NCI-H1105 (cell line): ENCODE measurements around the gene ALAS1.
A peak's percentile ranks its signal among the peaks of the same experiment; 100 is the strongest.

Source experiments
- DNase-seq: peaks from one replicate; lab custom pipeline; 2025; lab: John Stamatoyannopoulos, UW

Gene ALAS1

DNA sequence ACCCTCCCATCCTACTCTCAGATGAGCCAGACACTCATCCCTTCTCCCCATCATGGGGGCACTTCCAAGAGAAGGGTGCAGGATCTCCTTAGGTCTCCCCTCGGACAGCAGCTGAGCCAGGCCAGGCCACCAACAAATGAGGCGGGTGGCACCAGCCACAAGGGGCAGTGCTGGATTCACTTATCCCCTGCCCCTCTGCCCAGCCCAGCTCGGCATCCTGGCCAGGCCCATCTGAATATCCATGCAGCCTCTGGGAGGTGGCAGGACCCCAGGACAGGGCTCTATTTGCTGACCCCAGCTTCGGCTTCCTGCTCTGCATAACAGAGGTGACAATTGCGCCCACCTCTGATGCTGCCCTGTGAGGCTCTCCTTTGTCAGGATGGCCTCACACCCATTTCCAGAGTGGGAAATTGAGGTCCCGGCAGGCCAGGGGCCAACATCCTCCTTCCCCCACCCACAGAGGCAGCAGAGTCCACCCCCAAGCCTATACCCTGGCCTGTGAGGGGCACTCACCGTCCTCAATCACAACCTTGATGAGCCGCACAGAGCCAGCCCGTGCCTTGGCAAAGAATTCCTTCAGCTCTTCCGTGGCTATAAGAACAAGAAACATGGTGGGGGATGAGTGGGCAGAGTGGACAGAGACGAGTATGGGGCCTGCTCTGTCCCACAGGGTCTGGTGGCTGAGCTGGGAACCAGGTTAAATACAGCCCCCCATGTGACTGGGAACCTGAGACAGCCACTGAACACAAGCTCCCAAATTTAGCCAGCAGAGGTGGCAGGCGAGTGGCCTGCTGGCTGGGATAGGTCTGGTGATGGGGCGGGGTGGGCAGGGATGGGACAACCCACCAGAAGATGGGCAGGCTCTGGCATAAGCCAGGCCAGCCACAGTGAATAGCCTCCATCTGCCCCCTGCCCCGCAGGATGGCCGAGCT lies 36.8 kb downstream of the ALAS1 start:
- DNase-seq: no peak

GRCh38 chr3:52236424-52236886 lies 38.5 kb downstream of the ALAS1 start:
- no peak for DNase-seq

- no peak for DNase-seq
These were observed 39.2 kb downstream of the ALAS1 start for GRCh38 chr3:52237006-52237656.

- no peak for DNase-seq
These were observed 39.8 kb downstream of the ALAS1 start for GRCh38 chr3:52237657-52238172.

- no peak for DNase-seq
These were observed 40.3 kb downstream of the ALAS1 start for GRCh38 chr3:52238193-52238760.

DNA sequence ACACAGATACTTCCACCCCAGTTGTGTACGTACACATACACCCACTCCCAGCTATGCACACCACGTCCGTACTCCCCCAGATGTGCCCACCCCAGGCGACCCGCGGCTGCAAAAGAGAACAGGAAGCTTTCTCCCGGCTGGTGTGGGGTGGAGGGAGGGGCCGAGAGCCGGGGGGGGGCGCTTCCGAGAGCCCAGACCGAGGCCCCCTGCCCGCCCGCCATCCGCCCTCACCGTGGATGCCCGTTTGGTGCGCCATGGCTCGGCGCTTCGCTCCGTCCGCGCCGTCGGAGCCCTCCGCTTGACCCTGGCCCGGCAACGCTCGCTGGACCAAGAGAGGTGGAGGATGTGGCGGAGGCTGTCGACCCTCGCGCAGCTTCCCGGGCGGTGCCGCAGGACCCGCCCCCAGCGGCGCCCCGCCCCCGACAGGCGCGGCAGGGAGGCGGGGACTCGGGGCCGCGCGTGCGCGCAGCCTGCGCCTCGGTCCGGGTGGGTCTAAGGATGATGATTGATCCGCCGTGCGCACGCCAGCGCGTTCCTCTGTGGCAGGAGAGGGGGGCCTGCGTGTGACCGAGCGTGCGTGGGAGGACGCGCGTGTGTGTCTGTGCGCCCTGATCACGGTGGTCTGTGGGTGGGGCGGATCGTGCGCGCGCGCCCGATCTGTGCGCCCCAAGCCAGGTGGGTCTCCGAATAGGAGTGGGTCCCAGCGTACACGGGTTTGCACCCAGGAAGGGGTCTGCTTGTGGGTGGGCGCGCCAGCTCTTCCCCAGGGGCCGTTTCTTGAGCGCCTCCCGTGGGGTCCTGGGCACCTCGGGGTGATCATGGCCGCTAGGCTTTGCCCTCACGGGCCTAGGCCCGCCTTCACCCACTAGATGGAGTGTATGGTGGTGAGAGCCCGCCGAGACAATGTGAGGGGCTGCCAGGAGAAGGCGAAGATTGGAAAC lies 41.1 kb downstream of the ALAS1 start, which contains the start of gene TWF2:
Gene TWF2, minus strand, starts transcription at position 398 of the 941 bp plus-strand sequence. Its CDS starts 142 bp downstream, at position 256.
- peak; percentile 51 for DNase-seq

GRCh38 chr3:52240059-52240885 lies 42.3 kb downstream of the ALAS1 start:
- no peak for DNase-seq

- DNase-seq: no peak
These were observed 43.0 kb downstream of the ALAS1 start for GRCh38 chr3:52240886-52241370.

GRCh38 chr3:52242039-52242438 lies 44.1 kb downstream of the ALAS1 start:
- no peak for DNase-seq

DNA sequence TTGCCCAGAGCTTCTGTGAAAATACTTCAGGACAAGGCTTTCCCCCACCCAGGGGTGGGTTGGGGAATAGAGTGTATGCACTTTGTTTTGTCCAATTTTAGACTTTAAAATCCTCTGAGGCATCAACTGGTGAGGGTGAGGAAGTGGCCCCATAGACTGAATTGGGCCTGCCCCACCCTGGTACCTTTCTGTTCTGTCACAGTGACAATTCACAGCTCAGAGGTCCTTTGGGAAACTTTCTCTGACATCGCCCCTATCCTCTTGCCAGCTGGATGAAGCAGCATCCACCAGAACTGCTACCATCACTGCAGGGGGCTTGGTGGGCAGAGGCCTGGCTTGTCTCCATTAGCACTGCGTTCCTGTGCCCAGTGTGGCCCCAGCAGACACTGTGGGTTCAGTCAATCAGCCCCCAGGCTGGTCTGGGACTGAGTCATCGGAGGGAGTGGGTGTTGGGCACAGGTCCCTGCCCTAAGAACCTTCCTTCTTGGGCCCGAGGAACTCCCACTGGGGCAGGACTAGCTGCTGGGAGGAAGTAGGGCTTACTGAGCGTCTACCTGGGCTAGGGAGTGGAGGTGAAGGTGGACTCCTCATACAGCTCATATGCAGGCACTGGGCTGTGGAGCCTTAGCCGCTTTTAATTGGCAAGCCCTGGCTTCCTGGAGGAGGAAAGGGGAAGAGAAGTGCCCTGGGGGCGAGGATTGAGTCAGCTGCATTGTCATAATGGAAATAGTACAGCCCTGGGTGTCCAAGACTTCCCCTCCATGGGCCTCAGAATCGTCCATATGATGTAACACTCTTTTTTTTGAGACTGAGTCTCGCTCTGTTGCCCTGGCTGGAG lies 46.0 kb downstream of the ALAS1 start:
- DNase-seq: no peak

DNA sequence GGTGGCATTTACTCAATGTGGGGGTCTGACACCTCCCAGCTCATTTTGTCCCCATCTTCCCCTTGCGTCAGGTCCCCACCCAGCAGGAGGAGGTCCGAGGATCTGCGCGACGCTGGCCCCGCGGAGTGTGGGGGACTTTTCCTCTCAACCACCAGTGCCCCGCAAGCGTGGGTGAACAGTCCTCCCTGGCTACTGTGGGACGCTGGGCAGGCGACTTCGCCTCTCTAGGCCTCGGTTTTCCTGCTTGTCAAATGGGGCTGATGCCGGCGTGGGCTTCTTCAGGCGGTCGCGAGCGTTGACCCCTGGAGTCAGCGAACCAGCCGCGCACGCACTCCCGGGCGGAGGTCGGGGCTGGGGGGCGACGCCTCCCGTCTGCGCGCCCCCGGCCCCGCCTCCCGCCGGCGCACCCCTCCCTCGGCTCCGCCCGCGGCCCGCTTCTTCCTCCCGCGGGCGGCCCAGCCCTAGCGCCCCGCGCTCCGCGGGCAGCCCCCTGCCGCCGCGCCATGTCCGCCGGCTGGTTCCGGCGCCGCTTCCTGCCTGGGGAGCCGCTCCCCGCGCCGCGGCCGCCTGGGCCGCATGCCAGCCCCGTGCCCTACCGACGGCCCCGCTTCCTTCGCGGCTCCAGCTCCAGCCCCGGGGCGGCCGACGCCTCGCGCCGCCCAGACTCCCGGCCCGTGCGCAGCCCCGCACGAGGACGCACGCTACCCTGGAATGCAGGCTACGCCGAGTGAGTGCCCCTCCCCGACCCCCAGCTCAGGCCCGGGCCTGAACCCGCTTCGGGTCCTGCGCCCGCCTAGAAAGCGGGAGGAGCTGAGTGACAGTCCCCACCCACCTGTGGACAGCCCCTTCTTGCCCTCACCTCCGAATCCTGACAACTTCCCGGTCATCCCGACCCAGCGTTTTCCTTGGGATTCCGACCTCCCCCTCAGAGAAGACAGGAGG lies 47.6 kb downstream of the ALAS1 start, which contains the start of gene PPM1M:
Gene PPM1M, plus strand, starts transcription at position 438 of the 942 bp plus-strand sequence. Its CDS starts 66 bp downstream, at position 504.
- DNase-seq: no peak

- no peak for DNase-seq
These were observed 48.3 kb downstream of the ALAS1 start for GRCh38 chr3:52246264-52246620.

GRCh38 chr3:52246728-52247408 lies 48.9 kb downstream of the ALAS1 start:
- no peak for DNase-seq

GRCh38 chr3:52247409-52248164 lies 49.6 kb downstream of the ALAS1 start:
- no peak for DNase-seq

DNA sequence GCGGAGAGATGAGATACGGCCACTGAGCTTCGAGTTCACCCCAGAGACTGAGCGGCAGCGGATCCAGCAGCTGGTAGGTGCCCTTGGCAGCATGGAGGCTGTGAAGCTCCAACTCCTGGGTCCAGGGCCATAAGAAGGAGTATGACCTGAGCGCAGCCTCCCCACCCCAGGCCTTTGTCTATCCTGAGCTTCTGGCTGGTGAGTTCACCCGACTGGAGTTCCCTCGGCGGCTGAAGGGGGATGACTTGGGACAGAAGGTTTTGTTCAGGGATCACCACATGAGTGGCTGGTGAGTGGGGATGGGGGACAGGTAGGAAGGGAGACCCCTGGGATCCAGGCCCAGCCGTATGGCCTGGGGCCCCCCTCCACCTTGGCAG lies 50.2 kb downstream of the ALAS1 start:
- no peak for DNase-seq

DNA sequence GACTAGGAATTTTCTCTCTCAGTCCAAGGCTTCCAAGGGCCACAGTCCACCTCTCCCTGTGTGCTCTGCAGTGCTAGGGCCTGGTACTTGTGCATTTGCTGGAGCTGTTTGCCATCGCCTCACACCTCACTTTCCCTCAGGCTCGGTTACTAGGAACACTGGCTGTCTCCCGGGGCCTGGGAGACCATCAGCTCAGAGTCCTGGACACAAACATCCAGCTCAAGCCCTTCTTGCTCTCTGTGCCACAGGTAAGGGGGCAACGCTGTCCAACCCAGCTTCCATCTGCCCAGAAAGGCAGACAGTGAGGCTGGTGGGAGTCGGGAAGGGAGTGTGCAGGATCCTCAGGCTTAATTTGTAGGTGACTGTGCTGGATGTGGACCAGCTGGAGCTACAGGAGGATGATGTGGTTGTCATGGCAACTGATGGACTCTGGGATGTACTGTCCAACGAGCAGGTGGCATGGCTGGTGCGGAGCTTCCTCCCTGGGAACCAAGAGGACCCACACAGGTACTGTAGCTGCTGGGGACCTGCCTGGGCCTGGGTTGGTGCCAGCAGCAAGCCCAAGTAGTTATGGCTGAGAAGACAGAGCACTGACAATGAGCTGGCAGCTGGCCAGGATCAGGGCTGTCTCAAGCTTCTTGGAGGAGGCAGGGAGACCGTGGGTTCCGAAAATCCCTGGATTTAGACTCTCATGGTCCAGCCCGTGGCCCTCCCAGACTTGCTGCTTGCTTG lies 51.0 kb downstream of the ALAS1 start:
- DNase-seq: no peak
